Erythroblast (primary cell): ENCODE results near the gene HNRNPC.

Source experiments
- GATA1 ChIP-seq: IDR thresholded peaks from 2 replicates; pipeline ENCODE4 v1.6.1; 2011; ENCODE audit warnings: low read depth, mild to moderate bottlenecking, control low read depth, low read length, moderate library complexity
- POLR2A ChIP-seq: IDR thresholded peaks from 2 replicates; pipeline ENCODE4 v1.6.1; 2011; ENCODE audit warnings: mild to moderate bottlenecking, low read length

GRCh38 chr14:21252149-21252548, 17.1 kb downstream of the HNRNPC start:
- TF ChIP-seq POLR2A (no peak), GATA1 (no peak)
